Astrocyte (in vitro differentiated cells and primary cell): ENCODE measurements around the gene TEX13B.

Source experiments
- CTCF ChIP-seq: IDR thresholded peaks from 2 replicates; pipeline ENCODE4 v1.5.1; 2011; ENCODE audit warnings: low read depth, mild to moderate bottlenecking, inconsistent platforms, low read length, moderate library complexity; ENCODE audit not compliant: insufficient read depth
- EZH2 ChIP-seq: IDR thresholded peaks from 2 replicates; pipeline ENCODE4 v1.6.1; 2012; ENCODE audit warnings: mild to moderate bottlenecking, low read length, inconsistent platforms; ENCODE audit not compliant: insufficient read depth

GRCh38 chrX:107970073-107970472, 12.1 kb downstream of the TEX13B start:
- TF ChIP-seq CTCF (no peak), EZH2 (no peak)
